Choroid plexus epithelial cell (primary cell): Measurements from ENCODE around the gene C16orf92.
A peak's percentile ranks its signal among the peaks of the same experiment; 100 is the strongest.

Experiments used
- DNase-seq: peaks from one replicate; pipeline ENCODE4 v3.0.0-alpha.2; 2010; ENCODE audit warnings: low read depth
- H3K4me3 ChIP-seq: 2 replicates; pipeline ENCODE4 v1.5.1; 2011; ENCODE audit warnings: low read depth, mild to moderate bottlenecking, control low read depth, low read length, moderate library complexity
- CTCF ChIP-seq: conservative IDR thresholded peaks from 2 replicates; pipeline ENCODE4 v1.5.1; 2011; ENCODE audit warnings: low read depth, mild to moderate bottlenecking, control low read depth, inconsistent platforms, low read length, moderate library complexity

The C16orf92 gene

GRCh38 chr16:30054451-30054850 lies 31.5 kb downstream of the C16orf92 start:
- no peak overlapping the region for H3K4me3 ChIP-seq
- DNase-seq: no peak

DNA sequence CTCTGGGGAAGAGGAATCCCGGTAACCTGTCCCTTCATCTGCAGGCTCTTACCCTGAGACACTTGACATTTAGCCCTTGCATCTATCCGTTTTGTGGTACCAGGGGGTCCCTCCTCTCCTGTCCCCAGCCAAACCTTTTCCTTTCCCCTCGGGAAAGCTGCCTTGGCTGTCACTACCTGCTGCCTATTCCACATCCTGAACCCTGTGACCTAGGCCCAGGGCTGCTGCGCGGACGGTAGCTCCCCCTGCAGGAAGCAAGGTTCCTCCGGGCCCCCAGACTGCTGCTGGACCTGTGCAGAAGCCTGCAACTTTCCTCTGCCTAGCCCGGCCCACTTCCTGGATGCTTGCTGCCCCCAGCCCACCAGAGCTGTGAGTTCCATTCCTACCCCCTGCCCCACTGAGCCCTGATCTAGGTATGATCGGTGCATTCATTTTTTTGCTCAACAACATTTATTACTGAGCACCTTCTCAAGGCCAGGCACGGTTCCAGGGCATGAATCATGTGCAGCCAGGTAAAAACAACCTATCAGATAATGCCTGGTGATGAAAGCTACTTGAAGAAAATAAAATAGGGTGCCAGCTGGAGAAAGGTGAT lies 32.1 kb downstream of the C16orf92 start:
- H3K4me3 ChIP-seq: no peak overlapping the region
- DNase-seq: no peak
- peak; percentile 73 for TF ChIP-seq CTCF

More at GRCh38 chr16:30054451-30054850, 31.5 kb downstream of the C16orf92 start:
- no peak for TF ChIP-seq CTCF

DNA sequence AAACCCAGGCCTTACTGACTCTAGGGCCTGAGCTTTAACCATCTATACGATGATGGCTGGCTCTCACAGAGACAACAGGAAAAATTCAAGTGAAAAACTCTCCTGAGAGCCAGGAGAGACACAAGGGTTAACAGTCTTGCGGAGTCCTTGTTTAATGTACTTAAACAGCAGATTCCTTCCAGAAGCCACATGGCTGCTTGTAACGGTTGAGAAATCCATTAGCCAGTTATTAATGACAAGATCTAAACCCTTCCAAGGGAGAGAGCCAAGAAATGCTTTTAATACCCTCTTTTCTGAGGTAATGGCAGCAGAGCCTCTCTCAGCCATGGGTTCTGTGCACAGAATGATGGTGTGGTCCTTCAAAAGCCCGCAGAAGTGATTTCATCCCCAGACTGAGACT lies 37.3 kb downstream of the C16orf92 start:
- no peak for DNase-seq
- no peak for TF ChIP-seq CTCF
- no peak overlapping the region for H3K4me3 ChIP-seq

GRCh38 chr16:30060836-30061554 lies 38.0 kb downstream of the C16orf92 start:
- H3K4me3 ChIP-seq: no peak overlapping the region
- DNase-seq: no peak
- no peak for TF ChIP-seq CTCF

DNA sequence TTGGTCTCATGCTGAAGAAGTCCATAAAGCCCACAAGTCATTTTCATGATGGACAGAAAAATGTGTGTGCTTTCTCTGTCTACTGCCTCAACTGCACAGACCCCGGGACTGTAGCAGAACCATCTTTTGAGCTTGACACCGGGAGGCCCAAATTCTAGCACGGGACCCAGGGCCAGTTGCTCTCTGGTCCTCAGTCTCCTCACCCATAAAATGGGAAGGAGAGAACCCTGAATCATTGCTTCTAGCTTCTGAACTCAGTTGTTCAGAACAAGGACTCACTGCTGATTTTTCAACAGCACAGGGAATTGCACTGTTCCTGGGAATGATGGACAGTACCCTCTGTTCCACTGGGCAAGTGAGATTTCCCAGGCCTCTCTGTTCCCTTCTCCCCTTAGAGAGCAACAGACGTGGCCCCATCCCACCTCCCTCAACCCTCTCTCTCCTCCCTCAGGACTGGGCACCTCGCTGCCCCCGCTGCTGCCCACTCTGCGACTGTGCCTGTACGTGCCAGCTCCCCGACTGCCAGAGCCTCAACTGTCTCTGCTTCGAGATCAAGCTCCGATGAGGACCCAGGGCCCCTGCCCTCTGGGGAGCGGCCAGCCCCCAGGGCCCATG lies 40.4 kb downstream of the C16orf92 start:
- DNase-seq: no peak

More for the DNA sequence above, 40.4 kb downstream of the C16orf92 start:
- TF ChIP-seq CTCF: no peak
- peak overlapping the region; percentile 100 for H3K4me3 ChIP-seq
